Amniotic epithelial cell (primary cell): Measurements from ENCODE around the gene MAPK8IP3.

Source experiments
- DNase-seq: peaks from one replicate; pipeline ENCODE4 v3.0.0-alpha.2; 2010; ENCODE audit warnings: low read depth

Gene MAPK8IP3

DNA sequence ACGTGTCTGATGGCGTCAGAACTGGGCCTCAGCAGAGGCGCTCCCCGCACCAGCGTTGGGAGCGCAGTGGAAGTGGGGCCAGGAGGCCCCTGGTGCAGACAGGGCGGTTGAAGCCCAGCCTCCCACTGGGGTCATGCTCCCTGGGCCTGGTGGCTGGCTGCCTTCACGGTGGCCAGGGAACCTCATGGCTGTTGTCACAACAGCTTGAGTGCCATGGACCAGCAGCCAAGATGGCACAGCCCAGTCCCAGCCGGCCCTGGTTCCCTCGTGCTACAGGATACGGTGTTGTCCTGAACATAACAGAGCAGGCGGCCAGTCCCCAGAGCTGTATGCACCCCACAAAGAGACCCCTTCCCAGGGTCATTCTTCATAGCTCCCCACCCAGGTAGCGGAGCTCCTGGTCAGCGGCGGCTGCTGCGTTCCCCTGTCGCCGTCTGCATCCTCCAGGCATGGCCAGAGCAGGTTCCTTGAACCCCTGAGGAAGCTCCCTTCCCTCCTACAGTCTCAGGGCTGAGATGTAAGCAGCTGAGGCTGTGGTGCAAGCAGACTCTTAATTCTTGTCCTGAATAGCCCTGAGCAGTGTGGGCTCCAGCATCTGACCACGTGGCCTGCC, 35.7 kb downstream of the MAPK8IP3 start:
- DNase-seq = no peak

DNA sequence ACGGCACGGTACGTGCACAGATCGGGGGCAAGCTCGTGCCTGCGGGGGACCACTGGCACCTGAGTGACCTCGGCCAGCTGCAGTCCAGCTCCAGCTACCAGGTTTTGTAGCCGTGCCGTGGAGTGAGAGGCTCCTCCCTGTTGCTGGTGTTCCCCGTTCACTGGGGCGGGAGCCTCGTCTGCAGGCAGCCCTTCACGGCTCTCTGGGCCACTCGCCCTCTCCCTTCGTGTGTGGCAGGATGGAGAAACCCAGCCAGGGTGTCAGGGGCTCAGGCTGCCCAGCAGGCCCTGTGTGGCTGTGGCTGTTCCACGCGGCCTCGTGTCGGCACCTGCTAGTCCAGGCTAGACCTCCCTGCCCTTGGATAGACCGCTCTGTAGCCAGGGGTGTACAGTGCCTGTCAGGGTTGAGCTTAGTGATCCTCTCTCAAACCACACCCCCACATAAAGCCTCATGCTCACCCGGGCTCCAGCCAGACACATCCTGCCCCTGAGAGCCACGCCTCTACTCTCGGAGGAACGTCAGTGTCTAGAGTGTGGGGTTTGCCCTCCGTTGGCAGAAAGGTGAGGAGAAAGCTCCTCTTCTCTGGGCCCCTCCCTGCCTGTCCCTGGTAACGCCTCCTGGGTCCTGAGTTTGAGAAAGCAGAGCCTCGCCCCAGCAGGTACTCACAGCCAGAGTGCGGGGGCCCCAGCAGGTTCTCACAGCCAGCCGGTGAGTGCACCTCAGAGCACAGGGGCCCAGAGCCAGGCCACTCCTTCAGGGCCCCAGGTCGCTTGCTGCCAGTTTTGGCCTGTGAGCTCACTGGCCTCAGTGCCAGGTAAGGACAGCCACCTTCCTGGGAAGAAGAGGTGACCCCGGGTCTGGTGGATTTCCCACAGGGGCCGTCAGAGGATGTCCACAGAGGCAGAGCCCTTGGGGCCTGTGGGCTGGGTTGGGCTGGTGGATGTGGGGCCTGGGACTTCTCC, 37.7 kb downstream of the MAPK8IP3 start:
- DNase-seq = no peak

DNA sequence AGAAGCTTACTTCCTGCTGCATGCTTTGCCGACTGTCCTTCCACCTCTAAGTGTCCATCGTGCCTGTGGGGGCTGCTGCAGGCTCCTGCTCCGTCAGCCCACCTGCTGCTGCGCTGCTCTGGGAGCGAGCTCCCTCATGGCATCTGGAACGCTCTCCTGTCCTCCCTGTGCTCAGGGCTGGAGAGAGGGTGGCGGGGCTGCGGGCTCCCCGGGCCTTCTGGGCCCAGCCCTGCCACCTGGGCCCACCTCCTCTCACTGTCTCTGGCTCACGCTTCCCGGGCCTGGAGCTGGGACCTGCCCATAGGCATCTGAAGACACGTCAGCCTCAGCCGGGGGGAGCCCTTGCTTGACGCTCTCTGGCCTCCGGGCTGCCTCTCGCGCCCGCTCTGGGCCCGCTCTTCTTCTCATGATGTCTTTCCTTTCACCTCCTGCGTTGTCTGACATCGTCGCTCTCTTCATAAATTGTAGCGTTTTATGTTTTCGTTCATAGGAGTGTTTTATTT, 38.4 kb downstream of the MAPK8IP3 start:
- no peak for DNase-seq

DNA sequence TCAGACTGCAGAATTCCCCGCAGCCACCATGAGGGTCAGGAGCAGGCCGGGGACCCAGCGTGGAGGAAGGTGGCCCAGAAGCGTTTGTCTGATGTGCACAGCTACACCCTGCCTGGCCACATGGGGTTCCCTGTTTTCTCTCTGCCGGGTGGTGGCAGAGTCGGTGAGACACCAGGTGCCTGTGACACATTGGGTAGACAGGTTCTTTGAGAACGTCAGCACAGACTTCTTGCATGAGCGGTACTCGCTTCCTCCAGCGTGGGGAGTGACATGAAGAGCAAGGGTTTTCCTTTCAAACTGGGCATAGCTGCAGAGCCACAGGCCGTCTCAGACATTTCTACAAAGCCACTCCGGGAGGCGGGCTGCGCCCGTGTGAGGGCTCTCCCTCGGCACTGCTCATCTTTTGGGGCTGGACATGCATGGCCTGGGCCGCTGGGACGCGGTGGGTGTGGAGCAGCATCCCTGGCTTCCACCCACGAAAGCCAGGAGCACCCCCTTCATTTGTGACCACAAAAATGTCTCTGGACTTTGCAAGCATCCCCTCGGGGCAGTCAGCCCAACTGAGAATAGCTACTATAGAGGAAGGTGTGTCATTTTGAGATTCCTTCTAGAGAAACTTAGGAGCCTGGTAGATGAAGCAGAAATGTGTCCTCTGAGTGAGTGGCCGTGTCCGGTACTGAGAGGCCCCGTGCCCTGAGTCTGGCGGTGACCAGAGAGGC, 39.3 kb downstream of the MAPK8IP3 start:
- peak; percentile 73 for DNase-seq

DNA sequence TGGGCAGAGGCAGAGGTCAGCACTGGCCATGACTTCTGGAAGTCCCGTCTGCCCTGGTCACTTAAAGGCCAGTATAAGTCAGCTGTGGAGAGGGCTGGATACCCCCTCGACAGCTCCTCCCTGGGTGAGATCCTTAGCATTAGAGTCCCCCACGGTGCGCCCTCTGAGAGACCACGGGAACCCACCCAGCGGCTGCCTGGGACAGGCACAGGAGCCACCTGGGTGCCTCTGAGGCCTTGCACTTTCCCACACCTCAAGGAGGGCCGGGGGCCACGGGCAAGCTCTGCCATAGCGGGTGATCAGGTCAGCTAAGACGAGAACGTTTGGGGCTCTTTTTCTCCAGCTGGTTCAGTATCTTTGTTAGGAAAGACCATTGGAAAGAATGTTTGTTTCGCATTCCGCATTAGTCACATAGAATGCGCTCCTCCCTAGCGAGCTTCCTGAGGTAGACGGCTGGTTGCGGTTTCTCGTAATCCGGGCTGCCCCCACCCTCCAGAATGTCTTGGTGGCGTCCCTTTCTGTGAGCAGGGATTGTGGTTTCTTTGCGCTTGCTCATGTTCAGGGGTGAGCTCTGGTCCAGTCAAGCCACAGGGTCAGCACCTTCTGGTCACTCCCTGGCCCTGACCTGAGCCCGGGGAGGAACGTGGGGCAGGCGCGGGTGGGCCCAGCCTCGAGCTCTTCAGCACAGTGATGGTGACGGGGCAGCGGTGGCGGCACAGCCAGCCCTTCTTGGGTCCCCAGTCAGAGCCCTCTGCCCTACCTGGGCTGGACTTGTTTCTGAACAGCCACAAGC, 40.1 kb downstream of the MAPK8IP3 start:
- DNase-seq = peak; percentile 97

DNA sequence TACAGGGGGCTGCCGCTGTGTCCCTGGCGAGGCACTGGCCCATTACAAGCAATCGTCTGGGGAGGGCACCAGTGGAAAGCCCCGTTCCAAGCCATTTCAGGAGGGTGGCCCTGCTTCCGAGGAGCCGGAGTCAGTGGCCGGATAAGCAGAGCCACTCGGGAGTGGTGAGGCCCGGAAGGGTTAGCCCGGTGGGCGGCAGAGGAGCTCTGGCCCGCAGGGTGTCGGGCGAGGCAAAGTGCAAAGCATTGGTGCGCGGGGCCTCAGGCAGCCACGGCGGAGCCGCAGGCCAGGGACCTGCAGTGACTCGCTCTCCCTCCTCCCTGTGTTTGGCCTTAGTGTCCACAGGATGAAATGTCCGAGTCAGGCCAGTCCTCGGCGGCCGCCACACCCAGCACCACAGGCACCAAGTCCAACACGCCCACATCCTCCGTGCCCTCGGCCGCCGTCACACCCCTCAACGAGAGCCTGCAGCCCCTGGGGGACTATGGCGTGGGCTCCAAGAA, 40.7 kb downstream of the MAPK8IP3 start:
- DNase-seq = no peak

DNA sequence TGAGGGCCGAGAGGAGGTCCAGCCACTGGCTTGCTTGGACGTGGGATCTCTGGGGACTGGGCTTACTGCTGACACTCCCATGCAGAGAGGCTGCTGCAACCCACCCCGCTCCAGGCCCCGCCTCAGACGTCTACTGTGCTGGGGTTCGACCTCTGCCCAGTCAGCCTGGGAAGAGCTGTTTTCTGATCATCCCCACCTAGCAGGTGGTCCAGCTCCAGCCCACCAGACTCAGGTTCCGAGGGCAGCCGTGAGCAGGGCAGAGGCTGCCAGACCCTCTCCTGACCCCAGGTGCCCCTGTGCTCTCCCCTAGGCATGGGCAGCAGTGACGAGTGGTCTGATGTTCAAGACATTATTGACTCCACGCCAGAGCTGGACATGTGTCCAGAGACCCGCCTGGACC, 41.9 kb downstream of the MAPK8IP3 start:
- no peak for DNase-seq

DNA sequence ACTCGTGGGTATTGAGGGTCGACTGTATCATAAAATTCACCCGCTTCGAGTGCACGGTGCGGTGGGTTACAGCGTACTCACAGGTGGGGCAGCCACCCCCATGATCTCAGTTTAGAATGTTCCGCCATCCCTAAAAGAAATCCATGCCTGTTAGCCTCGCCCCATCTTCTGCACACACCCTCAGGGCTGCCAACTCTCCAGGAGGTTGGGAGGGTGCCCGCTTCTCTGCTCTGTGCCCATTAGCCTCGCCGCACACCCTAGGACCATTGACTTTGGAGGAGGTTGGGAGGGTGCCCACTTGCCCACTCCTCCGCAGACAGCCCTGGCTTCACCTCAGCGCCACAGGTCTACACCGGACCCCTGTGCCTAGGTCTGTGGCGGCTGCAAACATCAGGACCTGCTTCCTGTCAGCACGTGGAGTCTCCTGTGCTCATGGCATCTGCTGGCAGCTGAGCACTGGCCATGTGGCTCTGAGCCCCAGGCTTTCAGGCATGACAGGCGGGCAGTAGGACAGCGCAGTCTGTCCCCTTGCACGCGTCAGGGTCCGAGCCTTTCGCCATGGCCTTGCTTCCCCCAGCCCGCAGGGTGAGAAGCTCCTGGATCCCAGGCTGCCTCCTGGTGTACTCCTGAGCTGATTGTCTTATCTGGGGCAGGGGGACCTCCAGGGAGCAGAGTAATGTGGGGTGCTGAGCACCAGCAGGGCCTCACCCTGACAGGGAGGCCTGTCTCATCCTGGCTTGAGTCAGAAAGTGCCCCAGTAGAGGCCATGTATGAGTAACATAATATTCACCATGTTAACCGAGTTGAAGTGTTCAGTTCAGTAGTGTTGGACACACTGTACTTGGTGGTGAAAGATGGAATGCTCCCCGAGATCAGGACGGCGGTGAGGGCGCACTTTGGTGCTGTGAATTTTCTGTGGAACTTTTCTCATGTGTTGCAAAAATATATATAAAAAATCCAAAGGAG, 43.4 kb downstream of the MAPK8IP3 start:
- DNase-seq = peak; percentile 84

DNA sequence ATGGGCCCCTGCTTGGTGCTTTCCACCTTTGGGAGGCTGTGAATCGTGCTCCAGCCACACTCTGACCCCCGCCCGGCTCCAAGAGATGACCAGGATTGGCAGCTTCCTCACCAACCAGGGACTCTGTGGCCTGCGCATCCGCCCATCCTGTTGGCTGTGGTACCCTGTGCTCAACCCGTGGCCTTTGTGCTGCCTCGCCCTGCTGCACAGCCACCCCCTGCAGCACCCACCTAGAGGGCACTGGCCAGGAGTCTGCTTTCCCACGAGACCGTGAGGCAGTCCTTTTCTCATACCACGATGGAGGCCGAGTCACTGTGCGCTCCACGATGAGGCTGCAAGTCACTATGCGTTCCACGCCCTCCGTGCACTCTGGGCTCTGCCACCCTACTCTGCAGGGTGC, 46.0 kb downstream of the MAPK8IP3 start:
- DNase-seq = no peak

DNA sequence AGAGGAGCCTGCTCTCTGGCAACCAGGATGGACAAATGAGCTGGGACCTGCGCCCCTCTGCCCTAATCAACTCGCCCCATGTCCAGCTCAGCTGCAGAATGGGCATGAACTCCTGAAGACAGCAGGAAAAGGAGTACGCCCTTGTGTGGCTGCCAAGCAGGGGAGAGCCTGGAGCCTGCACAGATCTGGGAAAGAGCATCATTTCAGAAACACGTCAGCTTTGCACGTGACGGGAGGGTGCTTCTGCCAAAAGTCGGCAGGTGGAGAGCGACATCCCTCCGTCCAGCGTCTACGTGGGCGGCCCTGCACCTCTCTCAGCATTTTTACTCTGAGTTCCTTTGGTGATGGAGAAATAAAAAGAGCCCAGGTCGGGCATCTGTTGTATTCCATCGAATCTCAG, 46.9 kb downstream of the MAPK8IP3 start:
- no peak for DNase-seq

DNA sequence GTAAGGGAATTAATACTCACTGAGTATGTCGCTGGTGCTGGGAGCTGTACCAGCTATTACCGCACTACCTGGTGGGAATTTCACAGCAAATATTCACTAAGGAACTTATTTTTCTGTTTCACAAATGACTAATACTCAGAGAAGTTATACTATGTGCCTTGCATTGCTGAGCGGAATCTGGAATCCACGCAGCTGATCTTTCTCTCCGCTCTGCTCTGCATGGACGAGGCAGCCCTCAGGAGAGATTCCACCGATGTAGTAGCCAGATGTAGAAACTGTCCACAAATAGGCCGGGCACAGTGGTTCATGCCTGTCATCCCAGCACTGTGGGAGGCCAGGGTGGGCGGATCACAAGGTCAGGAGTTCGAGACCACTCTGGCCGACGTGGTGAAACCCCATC, 48.2 kb downstream of the MAPK8IP3 start:
- DNase-seq = no peak

DNA sequence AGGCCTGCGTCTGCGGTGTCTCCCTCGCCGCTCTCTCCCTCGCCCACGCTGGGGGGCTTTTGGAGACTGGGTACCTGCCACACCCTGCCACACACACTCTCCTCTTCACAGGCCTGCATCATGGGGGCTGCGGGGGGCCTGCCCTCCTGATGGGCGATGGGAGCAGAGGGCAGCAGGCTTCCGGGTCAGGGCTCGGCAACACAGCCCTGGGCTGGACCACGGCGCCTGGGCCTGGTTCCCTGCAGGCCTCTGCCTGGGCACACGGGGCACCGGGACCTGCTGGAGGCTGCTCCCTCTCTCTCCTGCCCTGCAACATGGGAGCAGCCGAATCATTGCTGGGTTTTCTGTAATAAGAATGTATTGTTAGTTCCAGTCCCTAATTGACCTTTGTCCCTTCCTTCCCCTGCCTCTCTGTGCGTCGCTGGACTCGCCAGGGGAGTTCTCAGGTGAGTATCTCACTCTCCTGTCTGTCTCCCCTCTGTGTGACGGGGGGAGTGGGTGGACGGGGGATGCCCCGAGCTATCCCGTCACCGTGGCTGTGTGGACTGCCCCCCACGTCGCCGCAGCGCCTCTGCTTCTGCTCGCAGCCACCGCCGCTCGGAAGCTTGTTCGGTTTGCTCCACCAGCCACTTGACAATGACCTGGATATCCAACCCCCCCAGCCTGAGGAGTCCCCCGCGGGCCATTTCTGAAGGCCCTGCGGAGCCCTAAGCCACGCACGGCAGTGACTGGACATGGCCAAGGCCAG, 51.9 kb downstream of the MAPK8IP3 start:
- DNase-seq = no peak

DNA sequence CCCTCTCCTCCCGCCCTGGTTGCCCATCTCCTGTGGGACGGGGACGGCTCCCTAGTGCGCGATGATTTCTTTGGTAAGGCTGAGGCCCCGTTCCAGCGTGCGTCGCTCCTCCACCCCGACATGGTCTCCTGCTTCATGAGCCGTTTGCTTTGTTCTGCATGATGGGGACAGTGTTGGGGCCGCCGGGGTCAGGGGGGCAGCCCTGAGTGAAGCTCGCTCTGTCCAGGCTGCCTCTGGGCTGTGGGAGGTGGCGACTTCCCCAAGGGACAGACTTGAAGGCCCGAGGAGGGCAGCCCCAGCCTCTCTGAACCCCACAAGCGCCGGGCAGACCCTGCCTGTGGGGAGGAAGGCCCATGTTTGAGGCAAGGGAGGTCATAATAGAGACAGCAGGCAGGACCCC, 52.9 kb downstream of the MAPK8IP3 start:
- DNase-seq = no peak

DNA sequence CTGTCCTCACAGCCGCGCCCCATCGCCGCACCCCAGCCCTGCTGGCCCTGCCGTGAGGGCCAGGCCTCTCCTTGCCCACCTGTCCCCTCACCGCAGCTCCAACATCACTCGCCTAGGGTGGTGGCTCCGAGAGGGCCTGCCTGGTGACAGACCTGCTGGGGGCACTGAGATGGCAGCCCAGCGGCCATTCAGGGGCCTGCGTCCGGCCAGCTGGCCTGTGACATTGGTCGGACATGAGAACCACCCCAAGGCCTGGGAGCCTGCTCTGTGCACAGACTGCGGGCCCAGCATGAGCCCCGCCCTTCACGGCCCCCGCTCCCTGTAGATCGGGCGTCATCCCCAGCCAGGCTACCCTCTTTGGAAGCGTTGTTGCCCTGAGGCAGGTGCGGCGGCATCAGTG, 53.5 kb downstream of the MAPK8IP3 start:
- DNase-seq = no peak

DNA sequence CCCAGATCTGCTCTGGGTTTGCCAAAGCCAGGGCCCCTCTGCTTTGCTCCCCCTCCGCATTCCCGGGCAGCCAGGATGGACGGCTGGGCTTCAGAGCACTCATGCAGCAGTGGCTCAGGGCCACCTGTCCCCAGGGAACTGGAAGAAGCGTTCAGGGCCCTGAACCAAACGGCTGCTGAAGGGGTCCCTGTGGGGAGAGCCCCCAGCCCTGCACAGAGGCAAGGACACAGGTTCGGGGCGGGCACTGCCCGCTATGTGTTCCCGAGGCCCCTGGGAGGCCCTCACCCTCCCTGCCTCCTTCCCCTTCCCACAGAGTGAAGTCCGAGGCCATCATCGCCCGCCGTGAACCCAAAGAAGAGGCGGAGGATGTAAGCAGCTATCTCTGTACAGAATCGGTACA, 54.9 kb downstream of the MAPK8IP3 start:
- DNase-seq = no peak

DNA sequence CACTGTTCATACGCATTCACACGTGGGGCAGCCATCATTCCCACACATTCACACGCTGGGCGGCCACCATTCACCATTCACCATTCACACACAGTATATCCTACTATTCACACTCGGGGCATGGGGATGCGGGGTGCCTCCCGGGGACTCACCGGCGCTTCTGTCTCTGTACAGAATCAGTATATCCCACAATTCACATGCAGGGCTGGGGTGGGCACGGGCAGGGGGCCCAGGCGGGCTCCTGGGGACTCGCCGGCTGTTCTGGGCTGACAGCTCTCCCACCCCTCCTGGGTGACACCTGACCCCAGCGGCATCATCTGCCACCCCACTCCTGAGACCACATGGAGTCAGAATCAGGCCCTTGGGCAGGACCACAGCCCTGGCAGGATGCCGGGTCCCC, 55.8 kb downstream of the MAPK8IP3 start:
- no peak for DNase-seq

DNA sequence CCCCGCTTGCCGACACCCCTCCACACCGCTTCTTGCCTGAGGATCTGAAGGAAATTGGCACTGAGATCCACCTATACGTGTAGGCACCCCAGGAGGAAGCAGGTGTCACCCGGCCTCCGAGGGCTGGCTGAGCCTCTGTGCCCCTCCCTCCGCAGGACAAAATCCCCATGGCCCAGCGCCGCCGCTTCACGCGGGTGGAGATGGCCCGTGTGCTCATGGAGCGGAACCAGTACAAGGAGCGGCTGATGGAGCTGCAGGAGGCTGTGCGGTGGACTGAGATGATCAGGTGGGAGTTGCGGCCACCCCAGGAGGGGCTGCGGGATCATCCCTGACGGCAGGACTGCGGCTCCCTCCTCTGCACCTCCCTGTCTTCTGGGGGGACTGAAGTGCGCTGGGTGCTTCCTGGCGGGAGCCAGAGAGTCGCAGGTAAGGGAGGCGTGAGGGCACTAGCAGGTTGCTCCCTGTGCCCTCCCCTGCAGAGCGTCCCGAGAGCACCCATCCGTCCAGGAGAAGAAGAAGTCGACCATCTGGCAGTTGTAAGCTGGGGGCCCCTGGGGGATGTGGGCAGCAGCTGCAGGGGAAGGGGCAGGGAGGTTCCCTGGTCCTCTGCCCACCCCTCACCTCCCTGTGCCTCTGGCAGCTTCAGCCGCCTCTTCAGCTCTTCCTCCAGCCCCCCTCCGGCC, 56.3 kb downstream of the MAPK8IP3 start:
- no peak for DNase-seq

DNA sequence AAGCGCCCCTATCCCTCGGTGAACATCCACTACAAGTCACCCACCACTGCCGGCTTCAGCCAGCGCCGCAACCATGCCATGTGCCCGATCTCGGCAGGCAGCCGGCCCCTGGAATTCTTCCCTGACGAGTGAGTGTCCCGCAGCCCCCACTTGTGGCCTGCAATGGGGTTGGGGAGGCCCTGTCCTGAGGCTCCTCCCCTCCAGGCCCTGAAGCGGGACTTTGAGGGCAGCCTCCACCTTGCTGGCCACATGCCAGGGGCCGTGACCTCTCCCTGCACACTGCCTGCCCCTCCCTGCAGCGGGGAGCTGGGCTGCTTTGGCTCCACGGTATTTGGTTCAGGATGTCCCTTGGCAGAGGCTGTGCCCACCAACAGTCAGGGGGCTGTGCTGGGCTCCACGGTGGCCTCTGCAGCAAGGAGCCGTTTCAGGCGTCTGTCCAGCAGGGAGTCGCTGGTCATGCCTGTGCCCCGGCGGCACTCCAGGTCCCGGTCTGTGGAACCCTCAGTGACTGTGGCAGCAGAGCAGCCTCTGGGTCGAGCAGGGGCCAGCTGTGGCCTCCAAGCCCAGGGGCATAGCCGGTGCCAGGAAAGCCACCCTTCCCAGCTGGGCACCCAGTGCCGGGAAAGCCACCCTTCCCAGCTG, 57.0 kb downstream of the MAPK8IP3 start:
- DNase-seq = no peak
